Mononuclear cell (primary cell): ENCODE measurements around the gene SKA3. TPM values are rescaled to one million over a fixed set of nuclear protein-coding genes. Genes with fewer than 3 reads are reported as not detected.

Experiments
- H3K27me3 ChIP-seq: 2 replicates; pipeline ENCODE4 v1.6.0; 2011; ENCODE audit warnings: low read length, control low read depth; ENCODE audit not compliant: insufficient read depth
- H3K4me1 ChIP-seq: 2 replicates; pipeline ENCODE4 v1.5.1; 2011; ENCODE audit warnings: mild to moderate bottlenecking, low read length, control low read depth; ENCODE audit not compliant: insufficient read depth
- H3K4me3 ChIP-seq: 2 replicates; pipeline ENCODE4 v1.5.1; 2011; ENCODE audit warnings: mild to moderate bottlenecking, low read length, moderate library complexity
- H3K9me3 ChIP-seq: 2 replicates; pipeline ENCODE4 v1.5.1; 2011; ENCODE audit warnings: low read depth, mild to moderate bottlenecking, control low read depth, low read length
- total RNA-seq: library from RNA; depleted of rRNA; stranded (reverse); fragments of >200 nt; gene quantifications from one replicate; pipeline ENCODE4 v1.2.3, GENCODE V29; 2012

The SKA3 gene
- total RNA-seq, 1 donor = 19.7 TPM

DNA sequence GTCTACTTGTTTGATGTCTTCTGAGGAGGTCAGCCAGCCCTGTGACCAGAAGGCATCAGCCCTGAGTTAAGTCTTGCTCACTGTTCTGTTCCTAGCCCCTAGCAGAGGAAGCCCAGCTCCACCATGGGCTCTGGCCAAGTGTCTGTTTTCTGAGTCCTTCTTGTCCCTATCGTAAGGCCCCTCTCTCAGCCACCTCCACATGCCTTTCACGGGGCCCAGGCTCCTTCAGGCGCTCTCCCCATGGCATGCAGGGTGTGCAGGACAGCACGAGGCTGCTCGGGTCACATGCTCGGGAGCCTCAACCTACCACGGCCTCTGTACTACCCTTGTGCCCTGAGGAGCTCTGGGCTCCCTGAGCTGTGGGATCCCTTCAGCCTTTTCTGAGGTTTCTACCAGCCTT is 67.2 kb downstream of the SKA3 start:
- no peaks in the 10 kb centered on the region for H3K9me3 ChIP-seq
- H3K4me1 ChIP-seq = no peaks in the 10 kb centered on the region

GRCh38 chr13:21106089-21106488 is 70.3 kb downstream of the SKA3 start:
- no peaks in the 10 kb centered on the region for H3K9me3 ChIP-seq
- no peaks in the 10 kb centered on the region for H3K27me3 ChIP-seq
- no peak overlapping the region for H3K4me3 ChIP-seq
- H3K4me1 ChIP-seq = no peaks in the 10 kb centered on the region

More for the DNA sequence above, 67.2 kb downstream of the SKA3 start:
- no peaks in the 10 kb centered on the region for H3K27me3 ChIP-seq
- no peak overlapping the region for H3K4me3 ChIP-seq

GRCh38 chr13:21104199-21105019 is 71.9 kb downstream of the SKA3 start:
- Histone ChIP-seq H3K9me3 (no peaks in the 10 kb centered on the region), H3K4me1 (no peaks in the 10 kb centered on the region), H3K4me3 (no peak overlapping the region), H3K27me3 (no peaks in the 10 kb centered on the region)

Other genes starting within 250 kb of the SKA3 start
- gene LATS2, start 115.0 kb downstream of the SKA3 start, total RNA-seq = 15.0 TPM
- 51.5 TPM for gene SAP18, start 36.4 kb downstream of the SKA3 start, total RNA-seq
- gene MRPL57, start 106 bp upstream of the SKA3 start, total RNA-seq = 9.8 TPM